Stimulated activated CD8-positive, alpha-beta memory T cell treated with anti-CD3 and anti-CD28 coated beads, Interleukin-12 subunit alpha, Interleukin-12 subunit beta, amount 100 ng/mL, for 4 hours (primary cell): ENCODE results near the gene ASB16.
A peak's percentile ranks its signal among the peaks of the same experiment; 100 is the strongest.
"Not testable (repeated sequence)": the region's sequence is repeated elsewhere in the genome, so short reads cannot be mapped to it uniquely, and the experiment has no call there.

Source experiments
- DNase-seq: peaks from one replicate; pipeline ENCODE4 v3.0.0-alpha.2; 2020; ENCODE audit warnings: low read depth

Gene ASB16

DNA sequence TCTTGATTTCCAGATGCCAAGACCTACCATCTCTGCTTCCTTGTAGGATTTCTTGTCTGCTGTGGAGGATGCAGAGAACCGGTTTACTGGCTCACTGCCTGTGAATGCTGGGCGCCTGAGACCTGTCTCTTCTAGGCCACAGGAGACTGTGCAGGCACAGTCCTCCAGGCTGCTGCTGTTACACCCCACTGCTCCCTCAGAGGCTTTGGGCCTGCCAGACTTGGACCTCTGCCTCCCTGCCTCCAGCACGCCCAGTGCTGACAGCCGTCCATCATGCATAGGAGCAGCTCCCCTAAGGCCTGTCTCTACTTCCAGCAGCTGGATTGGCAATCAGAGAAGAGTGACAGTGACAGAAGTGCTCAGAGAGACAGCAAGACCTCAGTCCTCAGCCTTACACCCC lies 22.7 kb upstream of the ASB16 start:
- DNase-seq = no peak

- not testable (repeated sequence) for DNase-seq
These were observed 21.4 kb upstream of the ASB16 start for GRCh38 chr17:44149066-44149465.

DNA sequence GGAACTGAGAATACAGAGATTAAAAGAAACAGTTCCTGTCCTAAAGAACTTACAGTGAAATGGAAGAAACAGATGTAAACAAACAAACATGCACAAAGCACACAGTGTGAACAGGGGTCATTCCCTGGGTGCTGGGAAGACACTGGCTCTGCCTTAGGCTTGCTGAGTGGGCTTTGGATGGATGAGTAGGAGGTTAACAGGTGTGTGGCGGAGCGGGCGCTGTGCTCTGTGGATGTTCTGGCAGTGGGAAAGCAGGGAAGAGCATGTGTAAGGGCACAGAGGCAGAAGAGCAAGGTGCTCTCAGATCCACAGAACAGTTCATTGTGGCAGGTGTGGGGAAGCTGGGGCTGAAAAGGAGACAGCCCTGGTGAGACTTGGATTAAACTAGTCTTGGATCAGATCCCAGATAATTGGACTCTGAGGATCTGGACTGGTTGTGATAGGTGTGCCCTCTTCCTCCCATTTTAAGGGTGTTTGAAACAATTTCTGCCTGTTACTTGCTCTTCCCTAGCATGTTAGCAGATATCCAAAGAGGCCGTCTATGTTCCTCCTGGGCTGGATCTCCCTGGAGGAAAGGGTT lies 20.7 kb upstream of the ASB16 start:
- no peak for DNase-seq

- DNase-seq = no peak
These were observed 17.6 kb upstream of the ASB16 start for GRCh38 chr17:44152875-44153274.

DNA sequence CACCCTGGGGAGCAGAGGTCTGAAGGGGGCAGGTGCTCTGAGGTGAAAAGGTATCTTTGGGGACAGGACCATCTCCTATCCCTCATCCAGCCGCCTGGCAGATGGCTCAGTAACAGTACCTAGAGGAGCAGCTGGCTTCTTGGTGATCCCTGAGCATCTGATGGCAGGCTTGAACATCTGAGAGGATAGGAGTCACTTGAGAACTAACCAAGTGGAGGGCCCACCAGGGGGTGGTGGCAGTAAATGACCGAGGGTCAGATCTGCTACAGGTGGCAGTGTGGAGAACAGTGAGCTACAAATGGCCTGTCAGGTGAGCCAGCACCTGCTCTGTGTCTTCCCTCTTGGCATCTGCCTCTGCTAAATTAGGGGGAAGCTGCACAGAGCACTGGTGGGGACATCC lies 15.0 kb upstream of the ASB16 start:
- no peak for DNase-seq

GRCh38 chr17:44159519-44160210 lies 10.8 kb upstream of the ASB16 start:
- DNase-seq = no peak

- no peak for DNase-seq
These were observed 6.0 kb upstream of the ASB16 start for GRCh38 chr17:44164476-44164875.

DNA sequence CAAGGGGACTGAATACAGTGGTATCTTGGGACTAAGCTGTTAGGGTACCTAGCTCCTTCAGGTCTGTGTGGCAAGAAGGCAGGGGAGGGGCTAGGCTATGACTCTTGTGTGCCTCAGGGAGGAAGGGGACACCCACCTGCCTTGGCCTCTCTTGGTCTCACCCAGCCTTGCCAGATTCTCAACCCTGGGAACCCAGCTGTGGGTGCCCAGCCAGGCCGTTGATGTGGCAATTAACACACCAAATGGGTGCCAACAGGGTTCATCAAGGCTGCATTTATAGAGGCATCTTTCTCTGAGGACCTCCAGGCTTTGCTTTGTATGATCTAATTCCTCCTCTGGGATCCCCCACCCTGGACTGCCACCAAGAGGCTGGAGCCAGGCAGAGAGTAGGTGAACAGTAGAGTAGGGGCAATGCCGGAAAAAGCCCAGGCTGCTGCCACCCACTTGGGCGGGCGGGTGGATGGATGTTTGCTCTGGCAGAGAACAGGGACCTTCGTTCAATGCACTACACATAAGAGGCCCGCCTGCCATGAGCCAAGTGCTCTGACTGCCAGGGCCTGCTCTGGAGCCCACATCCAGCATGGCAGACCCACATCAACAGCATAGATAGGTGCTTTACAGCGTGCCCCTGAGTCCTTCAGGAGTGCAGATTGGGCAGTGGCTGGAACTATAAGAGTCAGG lies 3.2 kb upstream of the ASB16 start:
- no peak for DNase-seq

DNA sequence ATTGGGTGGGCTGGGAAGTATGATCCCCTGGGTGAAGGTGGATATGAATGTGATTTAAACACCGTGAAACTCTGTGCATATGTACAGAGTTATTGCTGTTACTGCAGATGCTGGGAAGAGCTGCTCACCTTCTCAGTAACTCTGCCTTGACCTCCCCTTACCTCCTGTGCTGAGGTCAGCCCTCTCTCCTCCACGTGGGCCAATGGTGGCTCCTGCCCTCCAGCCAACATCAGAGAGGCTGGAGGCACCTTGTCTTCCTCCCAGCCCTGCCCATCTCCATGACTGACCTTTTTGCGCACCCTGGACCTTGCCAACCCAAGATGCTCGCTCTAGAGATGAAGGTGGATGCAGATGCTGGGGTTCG lies 387 bp upstream of the ASB16 start:
- DNase-seq = no peak

DNA sequence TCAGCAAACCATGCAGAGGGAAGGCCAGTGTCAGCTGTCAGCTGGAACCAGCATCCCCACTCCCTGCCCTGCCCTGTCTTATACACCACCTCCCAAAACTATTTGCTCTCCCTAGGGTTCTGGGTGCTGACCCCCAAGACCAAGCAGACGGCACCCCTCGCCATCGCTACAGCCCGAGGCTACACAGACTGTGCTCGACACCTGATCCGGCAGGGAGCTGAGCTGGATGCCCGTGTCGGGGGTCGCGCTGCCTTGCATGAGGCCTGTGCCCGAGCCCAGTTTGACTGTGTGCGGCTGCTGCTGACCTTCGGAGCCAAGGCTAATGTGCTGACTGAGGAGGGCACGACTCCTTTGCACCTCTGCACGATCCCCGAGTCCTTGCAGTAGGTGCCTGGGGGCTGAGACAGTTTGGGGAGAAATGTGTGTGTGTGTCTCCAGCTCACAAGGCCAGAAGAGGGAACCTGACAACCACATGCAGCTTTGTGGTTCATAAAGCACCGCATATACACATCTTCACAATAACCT lies 1.5 kb downstream of the ASB16 start:
- no peak for DNase-seq

- no peak for DNase-seq
These were observed 3.9 kb downstream of the ASB16 start for GRCh38 chr17:44174427-44174826.

GRCh38 chr17:44176257-44176656 lies 5.8 kb downstream of the ASB16 start:
- DNase-seq = no peak

DNA sequence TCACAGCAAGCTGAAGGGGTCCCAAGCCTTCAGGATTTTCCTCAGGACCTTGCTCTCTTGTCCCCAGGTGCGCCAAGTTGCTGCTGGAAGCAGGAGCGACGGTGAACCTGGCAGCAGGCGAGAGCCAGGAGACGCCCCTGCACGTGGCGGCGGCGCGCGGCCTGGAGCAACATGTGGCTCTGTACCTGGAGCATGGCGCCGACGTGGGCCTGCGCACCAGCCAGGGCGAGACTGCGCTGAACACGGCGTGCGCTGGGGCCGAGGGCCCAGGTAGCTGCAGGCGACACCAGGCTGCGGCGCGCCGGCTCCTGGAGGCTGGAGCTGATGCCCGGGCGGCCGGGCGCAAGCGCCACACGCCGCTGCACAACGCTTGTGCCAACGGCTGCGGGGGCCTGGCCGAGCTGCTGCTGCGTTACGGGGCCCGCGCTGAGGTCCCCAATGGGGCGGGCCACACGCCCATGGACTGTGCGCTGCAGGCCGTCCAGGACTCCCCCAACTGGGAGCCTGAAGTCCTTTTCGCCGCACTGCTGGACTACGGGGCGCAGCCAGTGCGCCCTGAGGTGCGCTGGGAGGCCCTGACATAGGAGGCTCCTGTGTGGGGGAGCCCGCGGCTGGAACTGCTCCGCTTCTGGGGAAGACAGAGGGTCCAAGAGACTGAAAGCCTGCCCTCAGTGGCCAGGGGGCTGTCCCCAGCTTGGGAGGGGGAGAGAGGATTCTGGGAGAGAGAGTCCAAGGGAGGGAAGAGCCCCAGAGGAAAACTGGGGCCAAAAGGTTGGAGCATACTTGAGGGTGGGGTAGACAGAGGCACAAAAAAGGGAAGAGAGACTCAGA lies 6.4 kb downstream of the ASB16 start:
- DNase-seq = no peak

- no peak for DNase-seq
These were observed 7.1 kb downstream of the ASB16 start for GRCh38 chr17:44177640-44178039.

DNA sequence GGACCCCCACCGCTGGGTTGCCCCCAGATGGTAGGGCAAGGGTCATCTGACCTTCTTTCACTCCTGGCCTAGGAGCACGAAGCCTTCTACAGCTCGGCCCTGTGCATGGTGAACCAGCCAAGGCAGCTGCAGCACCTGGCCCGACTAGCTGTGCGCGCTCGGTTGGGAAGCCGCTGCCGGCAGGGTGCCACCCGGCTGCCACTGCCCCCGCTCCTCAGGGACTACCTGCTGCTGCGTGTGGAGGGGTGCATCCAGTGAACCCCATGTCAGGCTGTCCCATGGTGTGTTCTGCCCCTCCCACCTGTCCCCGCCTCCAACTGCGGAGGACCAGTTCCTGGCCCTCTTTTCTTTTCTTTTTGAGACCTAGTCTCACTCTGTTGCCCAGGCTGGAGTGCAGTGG lies 7.6 kb downstream of the ASB16 start:
- DNase-seq = no peak

- no peak for DNase-seq
These were observed 12.5 kb downstream of the ASB16 start for GRCh38 chr17:44183024-44183423.

DNA sequence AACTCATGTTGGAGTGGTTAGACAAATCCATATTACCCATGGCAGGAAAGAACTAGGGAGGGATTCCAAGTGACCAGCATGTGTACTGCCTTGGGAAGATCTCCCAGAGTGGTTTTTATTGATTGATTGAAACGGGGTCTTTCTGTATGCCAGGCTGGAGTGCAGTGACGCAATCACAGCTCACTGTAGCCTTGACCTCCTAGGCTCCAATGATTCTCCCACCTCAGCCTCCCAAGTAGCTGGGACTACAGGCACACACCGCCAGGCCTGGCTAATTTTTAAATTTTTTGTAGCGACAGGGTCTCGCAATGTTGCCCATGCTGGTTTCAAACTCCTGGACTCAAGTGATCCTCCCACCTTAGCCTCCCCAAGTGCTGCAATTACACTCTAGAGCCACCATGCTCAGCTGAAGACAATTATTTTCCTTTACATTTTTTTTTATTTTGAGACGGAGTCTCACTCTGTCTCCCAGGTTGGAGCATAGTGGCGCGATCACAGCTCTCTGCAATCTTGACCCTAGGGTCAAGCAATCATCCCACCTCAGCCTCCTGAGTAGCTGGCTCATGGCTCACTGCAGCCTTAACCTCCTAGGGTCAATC lies 13.8 kb downstream of the ASB16 start:
- DNase-seq = no peak

DNA sequence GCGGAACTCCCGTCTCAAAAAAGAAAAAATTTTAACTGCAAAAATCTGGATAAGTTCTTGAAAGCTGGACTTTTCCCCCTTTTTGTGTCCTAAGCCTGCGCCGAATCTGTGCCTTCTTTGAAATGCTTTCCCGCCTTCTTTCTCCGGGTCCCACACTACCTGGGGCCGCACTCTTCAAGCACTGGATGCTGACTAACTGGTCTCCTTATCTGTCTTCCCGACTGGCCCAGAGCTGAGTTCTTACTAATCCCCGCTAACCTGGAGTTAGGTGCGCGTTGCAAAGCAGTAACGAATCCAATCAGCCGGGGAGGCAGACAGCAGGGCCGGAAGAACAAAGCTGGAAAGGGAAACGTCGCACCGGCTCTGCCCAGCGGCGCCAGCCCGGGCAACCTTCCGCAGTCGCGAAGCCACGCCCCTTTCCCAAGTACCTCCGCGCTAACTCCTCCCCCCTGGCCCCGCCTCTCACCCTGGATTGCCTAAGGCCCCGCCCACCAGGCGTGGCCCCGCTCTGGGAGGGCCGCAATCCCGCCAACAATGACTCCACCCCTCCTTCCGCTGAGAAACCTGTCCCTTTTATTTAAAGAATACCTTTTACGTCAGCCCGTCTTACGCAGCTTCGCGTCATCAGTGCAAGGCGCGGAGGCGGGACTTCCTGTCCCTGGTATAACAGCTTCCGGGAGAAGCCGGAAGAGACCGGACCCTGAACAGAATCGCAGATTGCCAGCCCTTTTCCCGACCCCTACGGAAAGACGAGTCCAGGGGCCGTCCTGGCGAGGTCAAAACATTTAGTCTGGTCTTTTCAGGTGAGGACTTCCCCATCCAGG lies 16.0 kb downstream of the ASB16 start, which contains the start of gene TMUB2:
Gene TMUB2, plus strand, starts transcription at position 666 of the 824 bp plus-strand sequence. CDS start 737 bp downstream, outside the sequence.
- DNase-seq = peak; percentile 98

DNA sequence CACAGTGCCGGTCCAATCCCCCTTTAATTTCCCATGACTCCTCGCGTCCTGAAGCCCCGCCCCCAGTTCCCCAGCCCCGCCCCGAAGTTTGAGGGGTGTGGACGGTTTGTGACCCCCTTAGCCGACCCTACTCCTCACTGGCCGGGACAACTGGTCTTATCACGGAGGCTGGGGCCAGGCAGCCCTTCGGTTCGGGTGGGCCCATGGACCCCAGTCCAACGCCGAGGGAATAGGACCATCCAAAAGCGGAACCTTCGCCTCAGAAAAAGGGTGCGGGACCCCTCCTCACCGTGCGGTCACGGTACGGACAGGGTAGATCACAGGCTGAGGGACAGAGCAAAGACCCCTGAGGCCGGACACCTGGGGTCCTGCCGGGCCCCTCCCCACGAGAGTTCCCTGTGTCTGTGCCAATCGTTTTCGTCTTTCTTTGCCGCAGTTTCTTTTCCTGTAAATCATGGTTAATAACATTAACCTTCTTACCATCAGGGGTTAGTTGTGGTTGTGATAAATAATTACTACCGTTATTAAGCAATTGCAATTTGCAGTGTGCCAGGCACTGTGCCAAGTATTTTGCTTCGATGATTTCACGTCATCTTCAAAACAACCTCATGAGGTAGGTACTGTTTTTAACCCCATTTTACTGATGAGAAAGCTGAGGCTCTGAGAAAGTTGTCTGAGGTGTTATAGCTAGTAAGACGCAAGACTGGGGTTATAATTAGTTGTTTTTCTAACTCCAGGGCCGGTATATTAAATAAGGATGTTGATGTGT lies 16.8 kb downstream of the ASB16 start:
- DNase-seq = no peak
